ENCODE measurements around the gene MUC22.

Gene MUC22

GRCh38 chr6:31025595-31025994 is 15.3 kb downstream of the MUC22 start:
- H3K9me3 Mint-ChIP-seq = peaks cover 9% of the 10 kb centered on the region
- H3K36me3 Mint-ChIP-seq (ENCODE audit: low read depth) = no peaks in the 10 kb centered on the region
- TF ChIP-seq CTCF (IDR thresholded peaks at IDR 0.05; ENCODE audit: unreplicated experiment in 3 of 3) = no peak
- H3K27me3 Mint-ChIP-seq (ENCODE audit: low read depth) = peaks cover 8% of the 10 kb centered on the region
- H3K27ac Mint-ChIP-seq = no peak overlapping the region
- no peaks in the 10 kb centered on the region for H3K4me1 Mint-ChIP-seq
- H3K4me3 Mint-ChIP-seq = no peak overlapping the region

- no peak for TF ChIP-seq CTCF (IDR thresholded peaks at IDR 0.05; ENCODE audit: unreplicated experiment in 3 of 3)
- Mint-ChIP-seq H3K4me3 (no peak overlapping the region), H3K27me3 (ENCODE audit: low read depth) (peaks cover 6% of the 10 kb centered on the region), H3K9me3 (peaks cover 3% of the 10 kb centered on the region), H3K36me3 (ENCODE audit: low read depth) (no peaks in the 10 kb centered on the region), H3K4me1 (no peaks in the 10 kb centered on the region), H3K27ac (no peak overlapping the region)
Observed at GRCh38 chr6:31031095-31031494, 20.8 kb downstream of the MUC22 start.

- no peak for TF ChIP-seq CTCF (IDR thresholded peaks at IDR 0.05; ENCODE audit: unreplicated experiment in 3 of 3)
- Mint-ChIP-seq H3K27ac (no peak overlapping the region), H3K4me3 (no peak overlapping the region), H3K36me3 (ENCODE audit: low read depth) (no peaks in the 10 kb centered on the region), H3K27me3 (ENCODE audit: low read depth) (peaks cover 9% of the 10 kb centered on the region), H3K9me3 (peaks cover 3% of the 10 kb centered on the region), H3K4me1 (peaks cover 14% of the 10 kb centered on the region)
Observed at GRCh38 chr6:31033075-31033474, 22.8 kb downstream of the MUC22 start.

- H3K4me1 Mint-ChIP-seq = peaks cover 16% of the 10 kb centered on the region
- no peak overlapping the region for H3K27ac Mint-ChIP-seq
- H3K27me3 Mint-ChIP-seq (ENCODE audit: low read depth) = peaks cover 6% of the 10 kb centered on the region
- no peaks in the 10 kb centered on the region for H3K36me3 Mint-ChIP-seq (ENCODE audit: low read depth)
- peaks cover 3% of the 10 kb centered on the region for H3K9me3 Mint-ChIP-seq
- H3K4me3 Mint-ChIP-seq = no peak overlapping the region
- TF ChIP-seq CTCF (IDR thresholded peaks at IDR 0.05; ENCODE audit: unreplicated experiment in 3 of 3) = no peak
Observed at GRCh38 chr6:31035862-31036497, 25.7 kb downstream of the MUC22 start.

GRCh38 chr6:31037169-31037568 is 26.9 kb downstream of the MUC22 start:
- Mint-ChIP-seq H3K4me1 (peaks cover 22% of the 10 kb centered on the region), H3K4me3 (no peak overlapping the region), H3K9me3 (no peaks in the 10 kb centered on the region), H3K27me3 (ENCODE audit: low read depth) (peaks cover 9% of the 10 kb centered on the region), H3K27ac (no peak overlapping the region), H3K36me3 (ENCODE audit: low read depth) (no peaks in the 10 kb centered on the region)
- TF ChIP-seq CTCF (IDR thresholded peaks at IDR 0.05; ENCODE audit: unreplicated experiment in 3 of 3) = no peak

GRCh38 chr6:31037682-31038081 is 27.4 kb downstream of the MUC22 start:
- no peak overlapping the region for H3K4me3 Mint-ChIP-seq
- H3K36me3 Mint-ChIP-seq (ENCODE audit: low read depth) = no peaks in the 10 kb centered on the region
- no peaks in the 10 kb centered on the region for H3K9me3 Mint-ChIP-seq
- no peak overlapping the region for H3K27ac Mint-ChIP-seq
- H3K4me1 Mint-ChIP-seq = peaks cover 23% of the 10 kb centered on the region
- peaks cover 13% of the 10 kb centered on the region for H3K27me3 Mint-ChIP-seq (ENCODE audit: low read depth)
- TF ChIP-seq CTCF (IDR thresholded peaks at IDR 0.05; ENCODE audit: unreplicated experiment in 3 of 3) = no peak

Data from nephron (organoid).